ENCODE data around the gene TGFBR1.

DNA sequence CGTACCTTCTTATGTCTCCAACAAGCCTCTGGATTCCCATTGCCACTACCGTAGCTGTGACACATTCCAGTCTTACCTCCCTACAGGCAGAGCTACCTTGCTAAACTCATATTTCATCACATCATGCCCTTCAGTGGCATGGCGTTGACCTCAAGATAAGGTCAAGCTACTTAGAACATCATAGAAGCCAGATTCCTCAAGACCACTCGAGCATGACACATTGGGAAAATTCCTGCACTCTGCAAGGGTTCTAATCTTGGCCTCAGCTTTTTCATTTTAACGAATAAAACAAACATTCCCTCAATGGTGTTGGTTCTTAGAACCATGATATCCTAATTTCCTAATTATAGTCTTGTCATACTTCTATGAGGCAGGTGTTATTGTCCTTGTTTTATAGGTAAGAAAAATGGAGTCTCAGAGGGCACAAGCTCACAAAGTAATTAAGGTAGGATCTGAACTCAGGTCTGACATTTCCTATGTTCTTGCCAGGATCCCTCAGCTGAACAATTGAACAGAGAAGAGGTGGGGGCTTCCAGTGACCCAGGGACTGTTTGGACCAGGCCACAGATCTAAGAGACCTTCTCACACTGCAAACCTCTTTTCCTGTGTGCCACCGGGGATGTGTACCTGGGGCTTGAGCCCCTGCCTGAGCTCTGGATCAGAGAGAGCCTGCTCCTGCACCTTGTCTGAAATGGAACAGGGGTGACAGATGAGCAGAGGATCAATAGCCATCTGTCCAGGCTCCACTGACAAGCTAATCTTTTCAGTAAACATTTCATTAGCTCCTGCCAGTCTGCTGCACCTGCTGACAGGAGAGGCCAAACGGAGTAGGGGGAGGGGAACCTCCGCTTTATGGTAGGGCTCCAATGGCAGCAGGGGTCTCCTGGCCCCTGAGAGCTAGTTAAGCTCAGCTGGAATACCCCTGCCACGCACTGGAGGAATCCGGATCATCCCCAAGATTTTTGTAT is 67.5 kb downstream of the TGFBR1 start:
- TF ChIP-seq, protein P1, sequence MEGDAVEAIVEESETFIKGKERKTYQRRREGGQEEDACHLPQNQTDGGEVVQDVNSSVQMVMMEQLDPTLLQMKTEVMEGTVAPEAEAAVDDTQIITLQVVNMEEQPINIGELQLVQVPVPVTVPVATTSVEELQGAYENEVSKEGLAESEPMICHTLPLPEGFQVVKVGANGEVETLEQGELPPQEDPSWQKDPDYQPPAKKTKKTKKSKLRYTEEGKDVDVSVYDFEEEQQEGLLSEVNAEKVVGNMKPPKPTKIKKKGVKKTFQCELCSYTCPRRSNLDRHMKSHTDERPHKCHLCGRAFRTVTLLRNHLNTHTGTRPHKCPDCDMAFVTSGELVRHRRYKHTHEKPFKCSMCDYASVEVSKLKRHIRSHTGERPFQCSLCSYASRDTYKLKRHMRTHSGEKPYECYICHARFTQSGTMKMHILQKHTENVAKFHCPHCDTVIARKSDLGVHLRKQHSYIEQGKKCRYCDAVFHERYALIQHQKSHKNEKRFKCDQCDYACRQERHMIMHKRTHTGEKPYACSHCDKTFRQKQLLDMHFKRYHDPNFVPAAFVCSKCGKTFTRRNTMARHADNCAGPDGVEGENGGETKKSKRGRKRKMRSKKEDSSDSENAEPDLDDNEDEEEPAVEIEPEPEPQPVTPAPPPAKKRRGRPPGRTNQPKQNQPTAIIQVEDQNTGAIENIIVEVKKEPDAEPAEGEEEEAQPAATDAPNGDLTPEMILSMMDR (IDR thresholded peaks at IDR 0.05; ENCODE audit: extremely low read depth in 1 of 2, insufficient read depth in 1 of 2, low read depth in 1 of 2, low read length in 2 of 2): no peak
- no peak for TF ChIP-seq POLR2A (IDR thresholded peaks at IDR 0.05; ENCODE audit: low read depth, low read length)
